CD1c-positive myeloid dendritic cell (primary cell): ENCODE measurements around the gene COL6A2.
"Not testable (repeated sequence)": the region's sequence is repeated elsewhere in the genome, so short reads cannot be mapped to it uniquely, and the experiment has no call there.

Experiments
- DNase-seq: peaks from one replicate; pipeline ENCODE4 v3.0.0-alpha.2; 2016; ENCODE audit errors: extremely low spot score

The COL6A2 gene

DNA sequence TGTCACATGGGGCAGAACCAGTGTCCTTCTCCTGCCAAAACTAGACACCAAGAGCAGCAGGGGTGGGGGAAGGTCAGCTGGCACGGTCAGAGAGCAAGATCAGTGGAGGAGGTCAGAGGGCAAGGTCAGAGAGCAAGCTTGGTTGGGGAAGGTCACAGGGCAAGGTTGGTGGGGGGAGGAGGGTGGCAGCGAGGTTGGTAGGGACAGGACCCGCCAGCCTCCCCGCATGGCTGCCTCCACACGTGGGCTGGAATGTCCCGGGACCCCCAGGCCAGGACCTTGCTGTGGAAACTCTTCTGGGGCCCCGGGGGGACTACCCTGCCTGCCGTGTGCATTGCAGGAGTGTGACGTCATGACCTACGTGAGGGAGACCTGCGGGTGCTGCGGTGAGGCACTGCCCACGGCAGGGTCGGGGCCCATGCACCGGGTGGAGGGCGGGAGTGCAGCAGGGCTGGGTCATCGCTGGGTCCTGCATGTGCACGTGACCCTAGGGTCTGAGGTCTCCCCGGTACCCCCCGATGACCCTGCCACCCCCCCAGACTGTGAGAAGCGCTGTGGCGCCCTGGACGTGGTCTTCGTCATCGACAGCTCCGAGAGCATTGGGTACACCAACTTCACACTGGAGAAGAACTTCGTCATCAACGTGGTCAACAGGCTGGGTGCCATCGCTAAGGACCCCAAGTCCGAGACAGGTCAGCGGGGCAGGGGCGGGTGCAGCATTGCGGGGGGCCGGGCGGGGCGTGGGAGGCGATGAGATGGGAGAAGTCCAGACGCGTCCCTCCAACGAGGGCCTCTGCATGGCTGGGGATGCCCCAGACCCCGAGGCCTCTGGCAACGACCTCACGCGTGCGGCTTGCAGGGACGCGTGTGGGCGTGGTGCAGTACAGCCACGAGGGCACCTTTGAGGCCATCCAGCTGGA lies 27.3 kb downstream of the COL6A2 start:
- no peak for DNase-seq

DNA sequence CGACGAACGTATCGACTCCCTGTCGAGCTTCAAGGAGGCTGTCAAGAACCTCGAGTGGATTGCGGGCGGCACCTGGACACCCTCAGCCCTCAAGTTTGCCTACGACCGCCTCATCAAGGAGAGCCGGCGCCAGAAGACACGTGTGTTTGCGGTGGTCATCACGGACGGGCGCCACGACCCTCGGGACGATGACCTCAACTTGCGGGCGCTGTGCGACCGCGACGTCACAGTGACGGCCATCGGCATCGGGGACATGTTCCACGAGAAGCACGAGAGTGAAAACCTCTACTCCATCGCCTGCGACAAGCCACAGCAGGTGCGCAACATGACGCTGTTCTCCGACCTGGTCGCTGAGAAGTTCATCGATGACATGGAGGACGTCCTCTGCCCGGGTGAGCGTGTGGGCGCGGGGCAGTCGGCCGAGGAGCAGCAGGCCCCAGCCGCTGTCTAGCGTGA lies 28.0 kb downstream of the COL6A2 start:
- DNase-seq: no peak

DNA sequence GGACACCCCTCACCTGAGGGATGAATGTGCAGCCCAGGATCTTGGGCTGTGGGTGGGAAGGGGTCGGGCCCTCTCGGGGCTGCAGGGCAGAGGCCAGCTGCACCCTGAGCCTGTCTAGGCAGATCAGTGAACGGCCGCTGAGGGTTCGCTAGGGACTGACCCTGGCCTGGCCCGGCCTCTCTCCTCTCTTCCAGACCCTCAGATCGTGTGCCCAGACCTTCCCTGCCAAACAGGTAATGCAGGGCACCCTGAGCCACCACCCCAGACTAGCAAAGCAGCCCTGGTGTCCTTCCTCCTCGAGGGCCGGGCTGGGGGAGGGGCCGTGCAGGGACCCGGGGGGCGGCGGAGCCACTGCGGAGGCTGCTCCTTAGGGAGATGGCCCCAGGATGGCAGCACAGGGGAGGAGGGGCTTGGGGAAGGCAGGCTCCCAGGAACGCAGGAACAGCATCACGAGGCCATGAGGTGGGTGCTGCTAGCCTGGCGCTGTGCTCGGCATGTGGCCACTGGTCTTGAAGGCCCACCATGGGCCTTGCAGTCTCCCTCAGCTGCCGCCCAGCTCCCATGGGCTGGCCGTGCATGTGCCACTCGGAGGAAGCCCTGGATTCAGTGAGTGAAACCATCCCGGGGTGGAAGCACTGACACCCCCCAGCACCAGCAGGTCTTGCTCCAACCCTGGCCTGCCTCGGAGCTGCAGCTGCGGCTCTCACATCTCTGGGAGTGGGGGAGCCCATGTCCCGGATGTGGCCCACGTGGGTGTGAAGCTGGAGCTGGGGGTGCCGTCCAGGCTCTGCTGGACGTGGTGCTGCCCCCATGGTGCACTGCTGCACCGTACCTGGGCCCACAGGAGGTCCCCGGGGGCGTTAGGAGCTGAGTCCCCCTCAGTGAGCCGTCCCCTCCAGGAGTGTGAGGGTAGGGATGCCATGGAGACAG lies 28.7 kb downstream of the COL6A2 start:
- DNase-seq: no peak

DNA sequence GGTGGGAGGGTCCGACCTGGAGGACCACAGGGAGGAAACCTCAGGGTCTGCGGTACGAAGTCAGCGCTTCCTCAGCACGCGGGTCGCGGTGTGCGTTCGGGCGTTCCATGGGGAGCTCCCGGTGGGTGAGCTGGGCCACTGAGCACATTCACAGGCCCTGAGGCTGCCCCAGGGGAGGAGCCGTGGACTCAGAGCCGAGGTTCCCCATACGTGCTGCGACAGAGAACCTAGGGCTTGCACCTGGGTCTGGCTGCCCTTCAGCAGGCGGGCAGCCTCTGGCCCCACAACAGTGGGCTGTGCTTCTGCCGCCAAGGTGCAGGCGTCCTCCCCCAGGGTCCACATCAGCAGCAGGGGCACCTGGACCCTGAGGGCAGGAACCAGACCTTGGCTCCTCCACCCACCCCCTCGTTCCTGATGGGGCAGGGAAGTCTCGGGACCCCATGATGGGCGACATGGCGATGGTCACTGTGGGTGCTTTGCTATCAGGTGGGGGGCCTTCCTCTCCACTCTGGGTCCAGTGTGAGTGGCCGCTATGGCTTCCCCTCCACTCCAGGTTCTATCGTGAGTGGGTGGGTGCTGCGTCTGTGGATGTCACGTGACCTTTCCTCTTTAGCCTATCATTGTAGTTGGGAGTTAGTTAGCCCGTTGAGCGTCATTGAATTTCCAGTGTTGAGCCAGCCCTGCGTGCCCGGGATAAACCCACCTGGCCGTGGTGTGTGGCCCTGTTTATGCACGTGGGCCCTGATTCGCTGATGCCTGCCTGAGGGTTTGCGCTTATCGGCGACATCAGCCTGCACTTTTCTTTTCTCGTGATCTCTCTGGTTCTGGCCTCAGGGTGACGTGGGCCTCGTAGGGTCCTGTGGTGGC lies 29.6 kb downstream of the COL6A2 start:
- no peak for DNase-seq

DNA sequence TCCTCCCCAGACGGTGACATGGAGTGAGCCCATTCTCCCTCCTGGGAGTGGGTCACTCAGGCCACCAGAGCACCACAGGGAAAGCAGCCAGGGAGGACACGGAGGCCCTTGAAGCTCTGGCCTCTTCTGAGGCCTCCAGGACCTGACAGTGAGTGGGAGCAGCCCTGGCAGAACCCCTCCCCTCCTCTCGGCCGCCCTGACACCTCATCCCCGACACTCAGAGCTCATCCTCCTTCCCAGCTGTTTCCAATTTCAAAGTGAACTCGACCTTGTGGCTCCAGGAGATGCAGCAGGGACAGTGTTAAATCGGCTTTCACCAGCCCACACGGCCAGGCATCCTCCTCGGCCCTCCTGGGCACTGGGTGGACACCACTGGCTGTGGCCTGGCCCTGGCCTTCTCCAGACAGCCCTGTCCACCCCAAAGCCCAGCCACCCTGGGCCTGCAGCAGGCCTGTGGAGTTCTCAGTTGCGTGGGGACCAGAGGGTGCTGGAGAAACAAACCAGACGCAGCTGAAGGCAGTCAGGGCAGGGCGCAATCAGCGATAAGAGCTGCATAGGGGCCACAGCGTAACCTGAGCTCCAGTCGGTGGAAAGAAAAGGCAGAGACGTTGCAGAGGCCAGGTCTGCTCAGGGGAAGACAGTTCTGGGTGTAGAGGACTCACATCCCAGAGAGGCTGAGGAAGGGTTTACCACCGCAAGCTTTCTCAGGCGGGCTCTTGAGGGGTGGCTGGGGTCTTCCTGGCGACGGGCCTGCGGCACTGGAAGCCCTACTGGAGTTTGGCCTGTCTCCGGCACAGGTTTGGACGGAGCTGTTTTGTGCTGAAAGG lies 30.4 kb downstream of the COL6A2 start:
- DNase-seq: no peak

DNA sequence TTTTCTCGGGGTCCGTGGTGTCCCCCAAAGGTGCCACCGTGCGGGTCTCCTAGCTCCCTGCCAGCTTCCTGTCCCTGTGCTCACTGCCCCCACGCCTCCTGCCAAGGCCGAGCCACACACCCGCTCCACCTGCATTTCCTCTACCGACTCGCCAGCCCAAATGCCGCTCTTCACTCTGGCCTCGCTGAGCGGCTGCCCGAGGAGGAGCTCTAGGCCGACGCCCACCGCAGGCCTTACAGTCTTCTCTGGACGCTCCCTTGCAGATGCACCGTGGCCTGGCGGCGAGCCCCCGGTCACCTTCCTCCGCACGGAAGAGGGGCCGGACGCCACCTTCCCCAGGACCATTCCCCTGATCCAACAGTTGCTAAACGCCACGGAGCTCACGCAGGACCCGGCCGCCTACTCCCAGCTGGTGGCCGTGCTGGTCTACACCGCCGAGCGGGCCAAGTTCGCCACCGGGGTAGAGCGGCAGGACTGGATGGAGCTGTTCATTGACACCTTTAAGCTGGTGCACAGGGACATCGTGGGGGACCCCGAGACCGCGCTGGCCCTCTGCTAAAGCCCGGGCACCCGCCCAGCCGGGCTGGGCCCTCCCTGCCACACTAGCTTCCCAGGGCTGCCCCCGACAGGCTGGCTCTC lies 31.1 kb downstream of the COL6A2 start:
- DNase-seq: no peak

DNA sequence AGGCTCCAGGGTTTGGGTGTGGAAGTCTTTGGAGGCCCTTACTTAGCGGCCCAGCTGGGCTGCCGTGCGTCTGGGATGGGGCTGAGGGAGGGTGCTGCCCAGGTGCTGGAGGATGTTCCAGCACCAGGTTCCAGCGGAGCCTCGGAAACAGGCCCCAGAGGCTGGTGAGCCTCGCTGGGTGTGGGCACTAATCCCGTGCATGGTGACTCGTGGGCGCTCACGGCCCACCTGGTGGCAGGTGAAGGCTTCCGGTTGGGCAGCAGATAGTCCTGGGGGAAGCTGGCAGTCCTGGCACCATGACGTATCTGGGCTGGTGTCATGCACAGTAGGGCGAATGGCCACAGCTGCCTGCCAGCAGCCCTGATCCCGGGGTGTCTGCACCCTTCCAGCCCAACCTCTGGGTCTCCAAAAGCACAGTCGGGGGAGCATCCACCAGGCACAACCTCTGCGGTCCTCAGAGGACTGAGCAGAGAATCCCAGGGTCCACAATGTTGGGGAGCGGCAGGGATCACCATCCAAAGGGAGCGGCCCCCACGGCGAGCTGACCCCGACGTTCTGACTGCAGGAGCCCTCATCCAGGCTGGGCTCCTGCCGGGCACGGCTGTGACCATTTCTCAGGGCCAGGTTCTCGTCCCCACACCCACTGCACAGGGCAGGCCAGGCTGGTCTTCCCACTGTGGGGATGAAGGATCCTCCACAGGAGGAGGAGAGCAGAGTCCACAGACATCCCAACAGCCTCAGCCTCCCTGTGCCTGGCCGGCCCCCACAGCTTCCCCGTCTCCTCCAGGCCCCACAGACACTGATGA lies 32.1 kb downstream of the COL6A2 start:
- no peak for DNase-seq

DNA sequence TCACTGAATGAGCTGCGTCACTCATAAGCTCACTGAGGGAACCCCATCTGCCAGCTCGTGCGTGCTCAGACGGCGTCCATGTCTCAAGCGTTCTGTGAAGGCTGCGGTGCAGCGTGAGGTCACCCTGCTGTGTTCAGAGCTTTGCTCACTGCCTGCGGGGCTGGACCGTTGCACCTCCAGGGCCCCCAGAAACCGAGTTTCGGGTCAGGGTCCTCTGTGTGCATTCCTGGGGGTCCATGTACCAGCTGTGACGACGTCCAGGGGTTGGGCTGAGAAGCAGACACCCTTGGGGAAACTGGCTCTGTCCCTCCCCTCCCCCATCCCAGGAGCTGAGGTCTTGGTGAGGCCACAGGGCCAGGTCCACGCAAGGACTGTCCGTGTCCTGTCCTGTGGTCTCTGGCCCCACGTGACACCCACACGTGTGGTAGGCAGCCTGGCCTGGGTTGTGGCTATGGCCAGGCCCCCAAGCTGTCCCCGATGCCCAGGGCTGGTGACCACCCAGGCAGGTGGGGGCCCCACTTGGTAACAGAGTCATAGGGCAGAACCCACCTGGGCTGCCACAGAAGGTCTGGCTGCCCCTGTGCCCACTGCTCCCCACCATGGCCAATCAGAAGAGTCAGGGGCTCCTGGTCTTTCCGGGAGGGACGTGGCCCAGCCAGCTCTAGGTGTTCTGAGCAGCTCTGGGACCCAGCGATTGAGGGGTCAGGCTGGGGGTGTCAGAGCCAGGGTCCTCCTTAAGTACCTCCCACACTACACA lies 33.1 kb downstream of the COL6A2 start:
- no peak for DNase-seq

DNA sequence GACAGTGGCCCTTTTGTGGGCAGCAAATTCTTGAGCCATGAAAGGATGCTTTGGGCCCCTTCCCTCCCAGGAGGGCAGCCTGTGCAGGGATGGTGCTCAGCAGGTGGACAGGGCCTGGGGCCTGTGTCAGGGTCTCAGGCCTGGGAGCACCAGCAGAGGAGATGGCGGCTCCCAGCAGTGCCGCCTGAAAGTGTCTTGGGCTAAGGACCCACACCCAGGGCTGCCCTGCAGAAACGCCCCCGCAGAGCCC lies 33.6 kb downstream of the COL6A2 start:
- DNase-seq: no peak

DNA sequence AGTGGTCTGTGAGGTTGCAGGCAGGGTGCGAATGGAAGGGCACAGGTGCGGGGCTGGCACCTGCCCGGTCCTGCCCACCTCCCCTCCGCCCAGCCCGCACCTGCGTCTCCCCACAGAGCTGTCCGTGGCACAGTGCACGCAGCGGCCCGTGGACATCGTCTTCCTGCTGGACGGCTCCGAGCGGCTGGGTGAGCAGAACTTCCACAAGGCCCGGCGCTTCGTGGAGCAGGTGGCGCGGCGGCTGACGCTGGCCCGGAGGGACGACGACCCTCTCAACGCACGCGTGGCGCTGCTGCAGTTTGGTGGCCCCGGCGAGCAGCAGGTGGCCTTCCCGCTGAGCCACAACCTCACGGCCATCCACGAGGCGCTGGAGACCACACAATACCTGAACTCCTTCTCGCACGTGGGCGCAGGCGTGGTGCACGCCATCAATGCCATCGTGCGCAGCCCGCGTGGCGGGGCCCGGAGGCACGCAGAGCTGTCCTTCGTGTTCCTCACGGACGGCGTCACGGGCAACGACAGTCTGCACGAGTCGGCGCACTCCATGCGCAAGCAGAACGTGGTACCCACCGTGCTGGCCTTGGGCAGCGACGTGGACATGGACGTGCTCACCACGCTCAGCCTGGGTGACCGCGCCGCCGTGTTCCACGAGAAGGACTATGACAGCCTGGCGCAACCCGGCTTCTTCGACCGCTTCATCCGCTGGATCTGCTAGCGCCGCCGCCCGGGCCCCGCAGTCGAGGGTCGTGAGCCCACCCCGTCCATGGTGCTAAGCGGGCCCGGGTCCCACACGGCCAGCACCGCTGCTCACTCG lies 34.1 kb downstream of the COL6A2 start:
- no peak for DNase-seq

DNA sequence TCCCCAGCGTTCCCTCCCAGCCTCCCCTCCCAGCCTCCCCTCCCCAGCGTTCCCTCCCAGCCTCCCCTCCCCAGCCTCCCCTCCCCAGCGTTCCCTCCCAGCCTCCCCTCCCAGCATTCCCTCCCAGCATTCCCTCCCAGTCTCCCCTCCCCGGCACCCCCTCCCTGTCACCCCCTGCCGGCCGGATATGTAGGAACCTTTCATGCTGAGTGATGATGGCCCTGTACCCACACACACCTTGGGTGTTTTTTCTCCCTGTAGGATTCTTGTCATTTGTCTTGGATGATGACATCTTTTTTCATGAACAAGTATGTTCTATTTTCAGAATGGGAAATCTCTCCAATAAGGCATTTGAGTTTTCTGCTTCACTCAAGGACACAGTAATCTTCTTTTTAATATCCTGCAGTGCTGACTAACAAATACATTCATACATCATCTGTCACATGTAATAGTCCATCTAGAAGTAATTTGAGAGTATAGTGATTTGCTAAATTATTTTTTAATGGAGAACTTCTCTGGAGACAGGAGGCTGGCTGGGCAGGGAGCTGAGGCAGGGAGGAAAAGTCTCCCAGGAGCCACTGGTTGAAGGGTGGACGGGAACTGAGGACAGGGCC lies 38.0 kb downstream of the COL6A2 start:
- DNase-seq: no peak

DNA sequence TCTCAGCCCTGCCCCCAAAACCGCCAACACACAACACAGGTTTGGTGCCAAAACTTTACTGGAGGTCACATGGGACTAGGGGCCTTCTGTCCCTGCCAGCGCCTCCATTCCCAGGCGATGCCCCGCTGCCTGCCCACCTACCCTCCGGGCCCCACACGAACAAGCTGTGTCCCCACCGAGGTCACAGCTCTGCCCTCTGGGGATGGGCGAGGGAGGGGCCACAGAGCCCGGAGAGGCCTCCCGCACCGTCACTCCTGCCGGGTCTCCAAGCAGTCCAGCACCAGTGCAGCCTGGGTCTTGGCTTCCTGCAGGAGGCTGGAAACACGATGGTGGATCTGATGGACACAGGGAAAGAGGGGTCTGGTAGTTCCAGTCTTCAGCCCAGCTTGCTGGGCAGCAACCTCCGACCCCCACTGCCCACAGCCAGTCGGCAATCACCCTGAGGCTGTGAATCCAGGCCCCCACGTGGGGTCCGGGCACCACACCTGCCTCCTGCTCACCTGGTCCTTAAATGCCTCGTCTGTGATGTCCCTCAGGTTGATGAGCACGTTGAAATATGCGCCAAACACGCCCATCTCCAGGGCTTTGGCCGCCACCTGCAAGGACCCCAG lies 38.9 kb downstream of the COL6A2 start:
- DNase-seq: no peak

DNA sequence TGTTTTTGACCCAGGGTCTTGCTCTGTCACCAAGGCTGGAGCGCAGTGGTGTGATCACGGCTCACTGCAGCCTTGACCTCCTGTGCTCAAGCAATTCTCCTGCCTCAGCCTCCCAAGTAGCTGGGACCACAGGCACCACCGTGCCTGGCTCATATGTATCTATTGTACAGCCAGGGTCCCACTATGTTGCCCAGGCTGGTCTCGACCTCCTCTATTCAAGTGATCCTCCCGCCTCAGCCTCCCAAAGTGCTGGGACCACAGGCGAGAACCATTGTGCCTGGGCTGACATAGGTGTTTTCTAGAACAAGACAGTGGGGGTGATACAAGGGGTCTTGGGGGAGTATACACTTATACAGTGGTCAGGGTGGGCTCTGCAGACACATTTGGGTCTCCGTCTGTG lies 40.0 kb downstream of the COL6A2 start:
- no peak for DNase-seq

DNA sequence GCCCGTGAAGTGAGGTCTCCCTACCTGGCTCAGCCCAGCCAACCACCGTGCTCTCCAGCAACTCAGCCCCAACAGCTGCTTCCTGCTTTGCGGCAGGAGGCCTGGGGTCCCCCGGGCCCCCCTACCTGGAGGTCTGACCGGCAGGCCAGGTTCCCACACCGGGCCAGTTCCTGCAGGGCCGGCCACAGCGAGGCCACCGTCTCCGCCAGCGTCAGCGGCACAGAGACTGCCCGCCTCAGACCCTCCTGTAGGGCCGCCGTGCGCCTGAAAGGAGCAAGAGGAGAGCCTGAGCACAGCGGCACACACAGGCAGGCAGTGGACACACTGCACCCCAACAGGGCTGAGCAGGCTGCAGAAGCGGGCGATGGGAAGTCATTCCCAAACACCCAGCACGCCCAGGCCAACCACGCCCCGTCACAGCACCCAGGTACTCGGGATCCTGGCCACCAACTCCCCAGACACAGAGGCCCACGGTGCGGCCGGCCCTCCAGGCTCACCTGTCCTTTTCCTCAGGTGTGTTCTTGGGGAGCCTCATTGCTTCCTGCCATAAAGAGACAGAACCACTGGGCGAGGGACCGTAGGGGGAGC lies 40.6 kb downstream of the COL6A2 start:
- DNase-seq: no peak

DNA sequence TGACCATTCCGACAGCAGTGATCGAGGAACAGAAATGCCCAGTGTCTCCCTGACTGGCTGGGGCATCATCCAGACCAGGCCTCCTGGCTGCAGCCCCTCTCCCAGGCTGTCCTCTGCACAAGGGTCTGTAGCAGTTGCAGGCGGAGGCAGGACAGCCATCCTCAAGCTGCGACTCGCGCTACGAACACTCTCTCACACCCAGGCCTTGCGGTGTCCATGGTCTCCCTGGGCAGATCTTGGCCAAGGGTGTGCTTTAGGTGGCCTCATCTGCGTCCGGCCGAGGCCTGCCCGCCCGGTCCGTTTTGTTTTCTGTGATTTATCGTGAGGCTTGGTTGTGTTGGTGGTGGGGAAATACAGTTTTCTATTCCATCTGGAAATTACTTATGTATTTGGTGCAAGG lies 41.8 kb downstream of the COL6A2 start:
- no peak for DNase-seq

DNA sequence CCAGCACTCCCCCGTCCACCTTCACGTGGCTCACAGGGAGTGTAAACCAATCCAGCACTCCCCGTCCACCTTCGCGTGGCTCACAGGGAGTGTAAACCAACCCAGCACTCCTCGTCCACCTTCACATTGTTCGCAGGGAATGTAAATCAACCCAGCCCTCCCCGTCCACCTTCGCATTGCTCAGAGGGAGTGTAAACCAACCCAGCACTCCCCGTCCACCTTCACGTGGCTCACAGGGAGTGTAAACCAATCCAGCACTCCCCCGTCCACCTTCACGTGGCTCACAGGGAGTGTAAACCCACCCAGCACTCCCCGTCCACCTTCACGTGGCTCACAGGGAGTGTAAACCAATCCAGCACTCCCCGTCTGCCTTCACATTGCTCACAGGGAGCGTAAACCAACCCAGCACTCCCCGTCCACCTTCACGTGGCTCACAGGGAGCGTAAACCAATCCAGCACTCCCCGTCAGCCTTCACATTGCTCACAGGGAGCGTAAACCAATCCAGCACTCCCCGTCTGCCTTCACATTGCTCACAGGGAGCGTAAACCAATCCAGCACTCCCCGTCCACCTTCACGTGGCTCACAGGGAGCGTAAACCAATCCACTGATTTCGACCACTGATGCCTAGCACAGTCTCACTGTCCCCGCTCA lies 42.6 kb downstream of the COL6A2 start:
- not testable (repeated sequence) for DNase-seq
